H1 (cell line): ENCODE measurements around the gene PIEZO1. TPM values are rescaled to one million over a fixed set of nuclear protein-coding genes. Genes with fewer than 3 reads are reported as not detected.

ENCODE experiments used
- CTCF ChIA-PET: fragments of 300-600 bp; sonication (Branson Sonifier 250); formaldehyde crosslinking; loops from one replicate; lab custom pipeline; 2021; ENCODE audit not compliant: partially characterized antibody; lab: Charles Lee
- POLR2A ChIA-PET: fragments of 300-600 bp; sonication (Branson Sonifier 250); formaldehyde crosslinking; loops from one replicate; lab custom pipeline; 2021; ENCODE audit warnings: inconsistent platforms; ENCODE audit not compliant: partially characterized antibody; lab: Charles Lee
- DNase-seq, 2 experiments: peaks; one replicate each; pipeline versions ENCODE4 v3.0.0 to v3.0.0-alpha.2; 2010 to 2022; ENCODE audit warnings: low spot score in 2 of 2, low read depth in 1 of 2, mixed read lengths in 1 of 2
- FAIRE-seq: peaks from 2 replicates; lab custom pipeline; 2011; peaks lifted over from hg19 to GRCh38; lab: Jason Lieb, UNC
- H2AFZ ChIP-seq: 2 replicates; pipeline ENCODE4 v1.8.1; 2012; ENCODE audit warnings: low read length, inconsistent platforms
- H2AK5ac ChIP-seq: 2 replicates; pipeline ENCODE4 v1.6.1; 2013; ENCODE audit warnings: low read depth, low read length
- H2BK120ac ChIP-seq: replicated peaks from 2 replicates; pipeline ENCODE3; 2013; ENCODE audit warnings: low read depth, low read length, inconsistent platforms
- H2BK12ac ChIP-seq: 2 replicates; pipeline ENCODE4 v1.6.1; 2013; ENCODE audit warnings: low read depth, low read length
- H2BK15ac ChIP-seq: 2 replicates; pipeline ENCODE4 v1.6.1; 2013; ENCODE audit warnings: low read length
- H2BK20ac ChIP-seq: 2 replicates; pipeline ENCODE4 v1.6.1; 2013; ENCODE audit warnings: low read length
- H2BK5ac ChIP-seq: 2 replicates; pipeline ENCODE4 v1.6.1; 2013; ENCODE audit warnings: low read depth, low read length
- H3K14ac ChIP-seq: 2 replicates; pipeline ENCODE4 v1.6.1; 2013; ENCODE audit warnings: inconsistent platforms; ENCODE audit not compliant: insufficient read length
- H3K18ac ChIP-seq: 2 replicates; pipeline ENCODE4 v1.6.1; 2013; ENCODE audit warnings: low read length; ENCODE audit errors: extremely low read depth
- H3K23ac ChIP-seq: 2 replicates; pipeline ENCODE4 v1.6.1; 2013; ENCODE audit warnings: inconsistent platforms; ENCODE audit not compliant: insufficient read length
- H3K23me2 ChIP-seq: 2 replicates; pipeline ENCODE4 v1.6.1; 2013; ENCODE audit warnings: low read depth, low read length
- H3K27ac ChIP-seq: 2 replicates; pipeline ENCODE4 v1.6.1; 2011; ENCODE audit warnings: low read depth, low read length, inconsistent platforms
- H3K27me3 ChIP-seq, 4 experiments: replicated peaks in 1 of 4; 1 replicate in 1 of 4; 2 replicates in 3 of 4; pipeline versions ENCODE4 v1.6.1 to v1.8.1; 2011 to 2013; ENCODE audit warnings: low read length in 3 of 4, mild to moderate bottlenecking in 3 of 4, inconsistent platforms in 2 of 4, mixed read lengths in 2 of 4, moderate library complexity in 1 of 4; ENCODE audit not compliant: control insufficient read depth in 3 of 4, insufficient read depth in 3 of 4; ENCODE audit errors: extremely low read depth in 1 of 4
- H3K36me3 ChIP-seq, 4 experiments: 2 replicates each; pipeline versions ENCODE4 v1.6.1 to v1.8.1; 2011 to 2013; ENCODE audit warnings: mild to moderate bottlenecking in 4 of 4, low read length in 3 of 4, moderate library complexity in 2 of 4, control low read depth in 1 of 4, inconsistent platforms in 1 of 4; ENCODE audit not compliant: insufficient read depth in 4 of 4, control insufficient read depth in 2 of 4
- H3K4ac ChIP-seq: replicated peaks from 2 replicates; pipeline ENCODE3; 2013; ENCODE audit warnings: low read length, low read depth, mixed read lengths, inconsistent platforms; ENCODE audit not compliant: insufficient read length
- H3K4me1 ChIP-seq, 4 experiments: replicated peaks in 1 of 4; 1 replicate in 1 of 4; 2 replicates in 3 of 4; pipeline versions ENCODE4 v1.6.1 to v1.8.1; 2011 to 2013; ENCODE audit warnings: low read length in 3 of 4, inconsistent platforms in 2 of 4, mixed read lengths in 1 of 4; ENCODE audit not compliant: insufficient read depth in 4 of 4, control insufficient read depth in 3 of 4
- H3K4me2 ChIP-seq, 2 experiments: 2 replicates each; pipeline versions ENCODE4 v1.6.1 to v1.8.1; 2011 to 2013; ENCODE audit warnings: low read depth in 2 of 2, low read length in 2 of 2, control low read depth in 1 of 2, inconsistent platforms in 1 of 2, mild to moderate bottlenecking in 1 of 2; ENCODE audit not compliant: insufficient read depth in 1 of 2
- H3K4me3 ChIP-seq, 4 experiments: fragments of 200-600, 300-600 bp in 1 of 4; sonication (generic), shearing (Covaris generic), sonication (Bioruptor Twin) in 1 of 4; 2 replicates each; pipeline versions ENCODE4 v1.5.1 to v1.8.1; 2011 to 2016; ENCODE audit warnings: low read length in 4 of 4, low read depth in 3 of 4, control low read depth in 2 of 4, inconsistent platforms in 2 of 4, mild to moderate bottlenecking in 2 of 4, mixed read lengths in 1 of 4, moderate library complexity in 1 of 4; ENCODE audit not compliant: insufficient read depth in 2 of 4; ENCODE audit errors: extremely low read depth in 1 of 4
- H3K56ac ChIP-seq: replicated peaks from 2 replicates; pipeline ENCODE3; 2013; ENCODE audit warnings: low read depth, mild to moderate bottlenecking, mixed read lengths, low read length, inconsistent platforms; ENCODE audit not compliant: insufficient read length
- H3K79me1 ChIP-seq: 2 replicates; pipeline ENCODE4 v1.6.1; 2013; ENCODE audit warnings: low read depth, low read length, control low read depth
- H3K79me2 ChIP-seq, 2 experiments: 2 replicates each; pipeline versions ENCODE4 v1.6.1 to v1.8.1; 2012 to 2013; ENCODE audit warnings: low read length in 2 of 2, mild to moderate bottlenecking in 2 of 2, inconsistent platforms in 1 of 2; ENCODE audit not compliant: insufficient read depth in 2 of 2, control insufficient read depth in 1 of 2
- H3K9ac ChIP-seq, 4 experiments: replicated peaks in 1 of 4; 1 replicate in 1 of 4; 2 replicates in 3 of 4; pipeline versions ENCODE4 v1.6.1 to v1.8.1; 2011 to 2013; ENCODE audit warnings: low read depth in 3 of 4, low read length in 3 of 4, control low read depth in 2 of 4, mild to moderate bottlenecking in 2 of 4, moderate library complexity in 2 of 4, inconsistent platforms in 1 of 4; ENCODE audit errors: extremely low read depth in 1 of 4
- H3K9me3 ChIP-seq, 2 experiments: 2 replicates each; pipeline versions ENCODE4 v1.6.1 to v1.8.1; 2012 to 2013; ENCODE audit warnings: mild to moderate bottlenecking in 2 of 2, moderate library complexity in 2 of 2, control low read depth in 1 of 2, inconsistent platforms in 1 of 2, low read depth in 1 of 2, low read length in 1 of 2, mixed read lengths in 1 of 2; ENCODE audit not compliant: insufficient read depth in 2 of 2
- H4K20me1 ChIP-seq, 2 experiments: replicated peaks in 1 of 2; 2 replicates each; pipeline versions ENCODE3 to v1.8.1; 2011 to 2013; ENCODE audit warnings: inconsistent platforms in 2 of 2, low read length in 2 of 2, mild to moderate bottlenecking in 1 of 2; ENCODE audit not compliant: insufficient read depth in 2 of 2, control insufficient read depth in 1 of 2
- H4K5ac ChIP-seq: 2 replicates; pipeline ENCODE4 v1.6.1; 2013; ENCODE audit warnings: low read length, low read depth, mixed read lengths, inconsistent platforms; ENCODE audit not compliant: insufficient read length
- H4K8ac ChIP-seq: 2 replicates; pipeline ENCODE4 v1.8.0; 2013; ENCODE audit warnings: mild to moderate bottlenecking, moderate library complexity, low read length, inconsistent platforms; ENCODE audit not compliant: insufficient read depth; ENCODE audit errors: extremely low read depth
- H4K91ac ChIP-seq: replicated peaks from 2 replicates; pipeline ENCODE3; 2013; ENCODE audit warnings: low read length, mixed read lengths, inconsistent platforms; ENCODE audit not compliant: insufficient read length
- CHD2 ChIP-seq: IDR thresholded peaks from 2 replicates; pipeline ENCODE4 v1.6.1; 2012; ENCODE audit warnings: low read length, improper control_type of control experiment
- WGBS, 2 experiments: shearing (Covaris generic) in 1 of 2; methylation state at CpG; one replicate each; pipeline versions ENCODE4 v1.1.6 to v1.1.7; 2013 to 2015; ENCODE audit warnings: low lambda C conversion rate in 2 of 2, mixed read lengths in 2 of 2, inconsistent platforms in 1 of 2, low coverage in 1 of 2, missing lambda C conversion rate in 1 of 2; ENCODE audit not compliant: insufficient replicate concordance in 2 of 2, insufficient coverage in 1 of 2, insufficient read length in 1 of 2; ENCODE audit errors: extremely low coverage in 1 of 2, missing lambda C conversion rate in 1 of 2; 5-methylcytosine and 5-hydroxymethylcytosine counted together
- polyA plus RNA-seq, 7 experiments: library from polyadenylated mRNA; depleted of rRNA in 3 of 7; stranded (reverse) in 5 of 7; unstranded in 2 of 7; fragments of >200 nt in 5 of 7; fragments of 200-250 nt in 2 of 7; gene quantifications; 1 replicate in 5 of 7; 2 replicates in 1 of 7; 4 replicates in 1 of 7; pipeline versions ENCODE4 v1.2.1 to v1.2.3, GENCODE V29; 2011 to 2013; ENCODE audit warnings: missing spikeins in 2 of 7, mixed read lengths in 2 of 7
- total RNA-seq: library from RNA; stranded (reverse); fragmentation: NEBNext Ultra II Directional; extraction: Animal tissue kit (Norgen Biotek cat#: 25700); gene quantifications from 2 replicates; pipeline ENCODE4 v1.2.1, GENCODE V29; 2021

Gene PIEZO1
- total and polyA plus RNA-seq, 2 of the 8 experiments (the other 6 are each of a cell fraction or from before 2014, with no cell fraction given) = 42.3 to 67.5 TPM

- WGBS, 2 experiments = 83% methylated on average over 28 of the region's 29 CpGs; no CpG with 5 or more reads in 1 of the 2 experiments
- Histone ChIP-seq H3K4me1 (peaks cover 9 to 48% (median 31%) of the 10 kb centered on the region in 4 experiments), H3K4me2 (no peak overlapping the region), H3K36me3 (no peaks in the 10 kb centered on the region), H3K79me1 (peaks cover 2% of the 10 kb centered on the region; the same call in 1 of the 2 replicates), H3K14ac (no peak overlapping the region), H2AK5ac (no peak overlapping the region), H2BK15ac (no peak overlapping the region), H2BK120ac (no peak overlapping the region), H3K79me2 (peaks cover 0 to 8% of the 10 kb centered on the region in 2 experiments; a peak in 1 of 4 replicates), H3K18ac (no peak overlapping the region), H3K27ac (no peak overlapping the region; the same call in 1 of the 2 replicates), H3K4me3 (no peak overlapping the region), H2BK20ac (no peak overlapping the region), H2AFZ (no peak overlapping the region), H2BK5ac (no peak overlapping the region), H4K91ac (no peak overlapping the region), H4K8ac (0 out of 2 replicates have a peak overlapping the region, but pooled peaks have one; percentile 11), H3K23me2 (no peaks in the 10 kb centered on the region; the same call in 1 of the 2 replicates), H2BK12ac (no peak overlapping the region), H3K4ac (no peak overlapping the region), H3K9me3 (no peaks in the 10 kb centered on the region), H4K5ac (no peak overlapping the region), H4K20me1 (peaks cover 3% of the 10 kb centered on the region in 2 experiments), H3K9ac (no peak overlapping the region), H3K23ac (no peak overlapping the region), H3K27me3 (no peaks in the 10 kb centered on the region), H3K56ac (peak overlapping the region; percentile 6)
- ChIA-PET CTCF (interaction anchor here (0.9 to 2.7 kb wide), 9 partner anchors 9 to 520 kb away, joined by 3 to 16 read pairs (median 8); no protein-coding TSS in a partner anchor), POLR2A (interaction anchor here (0.8 to 5.3 kb wide), 9 partner anchors 8 to 39 kb away, joined by 3 to 22 read pairs (median 4); no protein-coding TSS in a partner anchor)
- no peak for DNase-seq
- no peak for TF ChIP-seq CHD2
- TF ChIP-seq, all 59 proteins: peak for 0
- no peak for FAIRE-seq
Observed at GRCh38 chr16:88772871-88773811, 11.9 kb downstream of the PIEZO1 start.
